IMR-90 (cell line): ENCODE data around the gene FRY. TPM values are rescaled to one million over a fixed set of nuclear protein-coding genes. Genes with fewer than 3 reads are reported as not detected.

ENCODE experiments used
- ATAC-seq: fragments of 200-7000 bp; cut with Tn5 transposase; 2 replicates; pipeline ENCODE4 v1.9.1; 2020; ENCODE audit warnings: low read depth, mild to moderate bottlenecking, moderate library complexity
- BruUV-seq: library from RNA; stranded (reverse); fragments of 400-500 nt; replicated peaks from 2 replicates; lab custom pipeline; 2021; lab: Mats Ljungman, UMichigan
- CTCF ChIA-PET: fragments of 300-600 bp; formaldehyde crosslinking; extraction: SDS; loops from one replicate; lab custom pipeline; 2021; ENCODE audit warnings: antibody characterized with exemption; lab: Yijun Ruan, JAX
- POLR2A ChIA-PET: fragments of 300-600 bp; sonication (Branson Sonifier 250); formaldehyde crosslinking; loops from one replicate; lab custom pipeline; 2022; ENCODE audit warnings: antibody characterized with exemption; ENCODE audit not compliant: unreplicated experiment; lab: Charles Lee
- DNase-seq: peaks from one replicate; pipeline ENCODE4 v3.0.0; 2013
- H2AFZ ChIP-seq: replicated peaks from 2 replicates; pipeline ENCODE3; 2013; ENCODE audit warnings: low read length, mild to moderate bottlenecking; ENCODE audit not compliant: poor library complexity
- H2AK5ac ChIP-seq: 2 replicates; pipeline ENCODE4 v1.6.1; 2013; ENCODE audit warnings: low read depth, low read length, inconsistent platforms
- H2AK9ac ChIP-seq: replicated peaks from 2 replicates; pipeline ENCODE3; 2013; ENCODE audit warnings: mild to moderate bottlenecking, low read depth, low read length, moderate library complexity; ENCODE audit not compliant: poor library complexity
- H2BK120ac ChIP-seq: 2 replicates; pipeline ENCODE4 v1.6.1; 2013; ENCODE audit warnings: low read depth, low read length, inconsistent platforms
- H2BK15ac ChIP-seq: 3 replicates; pipeline ENCODE4 v1.6.1; 2013; ENCODE audit warnings: low read depth, low read length, inconsistent platforms
- H2BK20ac ChIP-seq: 2 replicates; pipeline ENCODE4 v1.6.1; 2013; ENCODE audit warnings: low read depth, mild to moderate bottlenecking, inconsistent platforms, low read length, moderate library complexity
- H2BK5ac ChIP-seq: 2 replicates; pipeline ENCODE4 v1.6.1; 2013; ENCODE audit warnings: mild to moderate bottlenecking, low read depth, low read length, inconsistent platforms; ENCODE audit not compliant: poor library complexity, severe bottlenecking
- H3K14ac ChIP-seq: replicated peaks from 2 replicates; pipeline ENCODE4 v1.6.1; 2013; ENCODE audit warnings: low read depth, low read length, inconsistent platforms
- H3K18ac ChIP-seq: 2 replicates; pipeline ENCODE4 v1.6.1; 2013; ENCODE audit warnings: low read depth, low read length, control low read depth
- H3K23ac ChIP-seq: 2 replicates; pipeline ENCODE4 v1.6.1; 2013; ENCODE audit warnings: low read depth, low read length, inconsistent platforms
- H3K27ac ChIP-seq: 2 replicates; pipeline ENCODE4 v1.5.1; 2013; ENCODE audit warnings: mild to moderate bottlenecking, control low read depth, low read length; ENCODE audit not compliant: insufficient read depth
- H3K27me3 ChIP-seq: 2 replicates; pipeline ENCODE4 v1.6.1; 2013; ENCODE audit warnings: low read length; ENCODE audit not compliant: control insufficient read depth, insufficient read depth
- H3K36me3 ChIP-seq: 2 replicates; pipeline ENCODE4 v1.6.1; 2013; ENCODE audit warnings: low read length, mixed read lengths; ENCODE audit not compliant: control insufficient read depth, insufficient read depth
- H3K4ac ChIP-seq: 2 replicates; pipeline ENCODE4 v1.6.1; 2013; ENCODE audit warnings: low read depth, low read length, inconsistent platforms
- H3K4me1 ChIP-seq: 2 replicates; pipeline ENCODE4 v1.6.1; 2013; ENCODE audit warnings: low read length, mixed read lengths; ENCODE audit not compliant: control insufficient read depth, insufficient read depth
- H3K4me2 ChIP-seq: 2 replicates; pipeline ENCODE4 v1.6.1; 2013; ENCODE audit warnings: low read depth, mild to moderate bottlenecking, control low read depth, low read length, moderate library complexity
- H3K4me3 ChIP-seq: 2 replicates; pipeline ENCODE4 v1.5.1; 2013; ENCODE audit warnings: low read depth, mild to moderate bottlenecking, control low read depth, low read length, moderate library complexity; ENCODE audit not compliant: insufficient read depth
- H3K56ac ChIP-seq: 2 replicates; pipeline ENCODE4 v1.6.1; 2013; ENCODE audit warnings: low read length, inconsistent platforms; ENCODE audit not compliant: insufficient read depth; ENCODE audit errors: extremely low read depth
- H3K79me1 ChIP-seq, 2 experiments: 2 replicates each; pipeline ENCODE4 v1.6.1; 2013; ENCODE audit warnings: low read length in 2 of 2, inconsistent platforms in 1 of 2, low read depth in 1 of 2
- H3K9ac ChIP-seq: 2 replicates; pipeline ENCODE4 v1.6.1; 2013; ENCODE audit warnings: low read depth, low read length, control low read depth
- H3K9me1 ChIP-seq: 2 replicates; pipeline ENCODE4 v1.6.1; 2013; ENCODE audit warnings: low read length, inconsistent platforms; ENCODE audit not compliant: insufficient read depth
- H3K9me3 ChIP-seq: 2 replicates; pipeline ENCODE4 v1.6.1; 2013; ENCODE audit warnings: low read length; ENCODE audit not compliant: control insufficient read depth, insufficient read depth
- H4K20me1 ChIP-seq: 2 replicates; pipeline ENCODE4 v1.6.1; 2013; ENCODE audit warnings: low read length, inconsistent platforms; ENCODE audit not compliant: insufficient read depth
- H4K5ac ChIP-seq: 2 replicates; pipeline ENCODE4 v1.6.1; 2013; ENCODE audit warnings: mild to moderate bottlenecking, low read depth, low read length, control low read depth
- H4K8ac ChIP-seq, 2 experiments: 2 replicates each; pipeline ENCODE4 v1.6.1; 2013; ENCODE audit warnings: low read depth in 2 of 2, low read length in 2 of 2, control low read depth in 1 of 2, inconsistent platforms in 1 of 2
- H4K91ac ChIP-seq: 2 replicates; pipeline ENCODE4 v1.6.1; 2013; ENCODE audit warnings: low read depth, low read length, inconsistent platforms; ENCODE audit not compliant: insufficient read depth
- BHLHE40 ChIP-seq: fragments of 150-350 bp; IDR thresholded peaks from 2 replicates; pipeline ENCODE4 v1.6.1; 2016; ENCODE audit warnings: mild to moderate bottlenecking, low read depth, low read length
- CEBPB ChIP-seq: IDR thresholded peaks from 2 replicates; pipeline ENCODE4 v1.6.1; 2012; ENCODE audit warnings: low read depth, low read length, improper control_type of control experiment
- FOS ChIP-seq: fragments of 150-350 bp; IDR thresholded peaks from 2 replicates; pipeline ENCODE4 v1.6.1; 2016; ENCODE audit warnings: low read depth, low read length
- MAZ ChIP-seq: IDR thresholded peaks from 2 replicates; pipeline ENCODE4 v1.6.1; 2012; ENCODE audit warnings: low read depth, mild to moderate bottlenecking, low read length, improper control_type of control experiment, moderate library complexity, borderline replicate concordance
- MXI1 ChIP-seq: IDR thresholded peaks from 2 replicates; pipeline ENCODE4 v1.6.1; 2012; ENCODE audit warnings: low read depth, mild to moderate bottlenecking, low read length, moderate library complexity, borderline replicate concordance
- POLR2A ChIP-seq: IDR thresholded peaks from 2 replicates; pipeline ENCODE4 v1.6.1; 2012; ENCODE audit warnings: mild to moderate bottlenecking, low read depth, low read length
- RFX5 ChIP-seq: IDR thresholded peaks from 2 replicates; pipeline ENCODE4 v1.8.0; 2012; ENCODE audit warnings: low read depth, mild to moderate bottlenecking, low read length, moderate library complexity
- SMC3 ChIP-seq: fragments of 150-350 bp; IDR thresholded peaks from 2 replicates; pipeline ENCODE4 v1.6.1; 2016; ENCODE audit warnings: low read depth, mild to moderate bottlenecking, antibody characterized with exemption, low read length, moderate library complexity
- WGBS, 2 experiments: methylation state at CpG; one replicate each; pipeline versions ENCODE4 v1.1.5 to v1.1.7; 2013; ENCODE audit warnings: missing lambda C conversion rate in 2 of 2; ENCODE audit not compliant: insufficient read length in 1 of 2; ENCODE audit errors: extremely low coverage in 2 of 2; 5-methylcytosine and 5-hydroxymethylcytosine counted together
- dilution Hi-C: fragments of 300-500 bp; cut with HindIII; formaldehyde crosslinking; loops from one replicate; pipeline ENCODE4 v1.14.3; 2018; ENCODE audit warnings: low sequenced_read_pairs; ENCODE audit not compliant: unreplicated experiment
- in situ Hi-C: fragments of 300-500 bp; cut with MboI; formaldehyde crosslinking; loops from 3 replicates; pipeline ENCODE4 v1.14.3; 2019; ENCODE audit warnings: low sequenced_read_pairs, inconsistent platforms, mixed read lengths
- intact Hi-C: fragments of 100-400 bp; cut with micrococcal nuclease; formaldehyde crosslinking; loops from 2 replicates; pipeline ENCODE4 v1.10.0; 2022
- polyA plus RNA-seq, 3 experiments: library from polyadenylated mRNA; depleted of rRNA; stranded (reverse); fragments of >200 nt; gene quantifications; 2 replicates each; pipeline ENCODE4 v1.2.3, GENCODE V29; 2012; ENCODE audit warnings: low replicate concordance in 1 of 3
- total RNA-seq: library from RNA; depleted of rRNA; stranded (reverse); fragments of >200 nt; gene quantifications from 2 replicates; pipeline ENCODE4 v1.2.3, GENCODE V29; 2012
- TF ChIP-seq, protein P1 (sequence below): fragments of 150-350 bp; IDR thresholded peaks from 2 replicates; pipeline ENCODE4 v1.6.1; 2016; ENCODE audit warnings: low read depth, mild to moderate bottlenecking, low read length, moderate library complexity, borderline replicate concordance
- TF ChIP-seq, protein P2 (sequence below): fragments of 150-350 bp; IDR thresholded peaks from 2 replicates; pipeline ENCODE4 v1.6.1; 2017; ENCODE audit warnings: mild to moderate bottlenecking, antibody characterized with exemption, low read length, low read depth

The FRY gene
- total and polyA plus RNA-seq, 2 of the 4 experiments (the other 2 are of a cell fraction) = 3.0 to 4.8 TPM

DNA sequence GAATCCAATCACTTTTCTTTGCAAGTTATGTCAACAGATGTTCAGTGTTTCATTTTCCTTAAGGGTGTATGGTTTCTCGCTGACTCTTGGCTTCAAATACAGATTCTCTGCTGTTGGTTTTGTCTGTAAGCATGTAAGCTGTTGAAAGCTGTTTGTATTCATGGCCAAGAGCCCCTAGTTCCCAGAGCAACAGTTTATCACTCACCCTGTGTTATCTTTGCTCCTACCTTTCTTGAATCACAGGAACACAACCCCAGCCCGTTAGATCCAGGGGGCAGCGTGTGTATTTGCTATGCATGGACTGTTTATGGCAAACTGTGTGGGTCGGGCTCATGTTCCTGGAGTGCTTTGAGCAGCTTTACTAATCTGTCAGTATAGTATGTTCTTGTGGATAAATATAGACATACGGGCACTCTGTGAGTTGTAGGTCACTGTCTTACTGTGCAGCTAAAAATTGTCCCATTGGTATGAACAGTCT, 28.9 kb downstream of the FRY start:
- peak overlapping the region; percentile 6 for H2AK9ac ChIP-seq
- no CpG with 5 or more reads among the region's 5 CpGs for WGBS, 2 experiments
- H3K4ac ChIP-seq = 0 out of 2 replicates have a peak overlapping the region, but pooled peaks have one; percentile 7
- H3K23ac ChIP-seq = no peak overlapping the region; the same call in 1 of the 2 replicates
- no peak overlapping the region for H2BK5ac ChIP-seq
- peaks cover 3 to 18% of the 10 kb centered on the region in 2 experiments; a peak in 3 of 4 replicates for H3K79me1 ChIP-seq
- no peaks in the 10 kb centered on the region for H3K27me3 ChIP-seq
- peak; percentile 69 for ATAC-seq
- no peak overlapping the region for H4K8ac ChIP-seq
- peak overlapping the region; percentile 83 for H3K4me2 ChIP-seq
- TF ChIP-seq MAZ = no peak
- no peak for TF ChIP-seq POLR2A
- TF ChIP-seq, protein P1, sequence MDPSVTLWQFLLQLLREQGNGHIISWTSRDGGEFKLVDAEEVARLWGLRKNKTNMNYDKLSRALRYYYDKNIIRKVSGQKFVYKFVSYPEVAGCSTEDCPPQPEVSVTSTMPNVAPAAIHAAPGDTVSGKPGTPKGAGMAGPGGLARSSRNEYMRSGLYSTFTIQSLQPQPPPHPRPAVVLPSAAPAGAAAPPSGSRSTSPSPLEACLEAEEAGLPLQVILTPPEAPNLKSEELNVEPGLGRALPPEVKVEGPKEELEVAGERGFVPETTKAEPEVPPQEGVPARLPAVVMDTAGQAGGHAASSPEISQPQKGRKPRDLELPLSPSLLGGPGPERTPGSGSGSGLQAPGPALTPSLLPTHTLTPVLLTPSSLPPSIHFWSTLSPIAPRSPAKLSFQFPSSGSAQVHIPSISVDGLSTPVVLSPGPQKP = no peak
- TF ChIP-seq CEBPB = no peak
- no peak for TF ChIP-seq BHLHE40
- TF ChIP-seq RFX5 = no peak
- TF ChIP-seq, protein P2, sequence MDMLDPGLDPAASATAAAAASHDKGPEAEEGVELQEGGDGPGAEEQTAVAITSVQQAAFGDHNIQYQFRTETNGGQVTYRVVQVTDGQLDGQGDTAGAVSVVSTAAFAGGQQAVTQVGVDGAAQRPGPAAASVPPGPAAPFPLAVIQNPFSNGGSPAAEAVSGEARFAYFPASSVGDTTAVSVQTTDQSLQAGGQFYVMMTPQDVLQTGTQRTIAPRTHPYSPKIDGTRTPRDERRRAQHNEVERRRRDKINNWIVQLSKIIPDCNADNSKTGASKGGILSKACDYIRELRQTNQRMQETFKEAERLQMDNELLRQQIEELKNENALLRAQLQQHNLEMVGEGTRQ = no peak
- TF ChIP-seq MXI1 = no peak
- no peak for TF ChIP-seq SMC3
- no peak for TF ChIP-seq FOS
- H4K5ac ChIP-seq = peak overlapping the region; percentile 49; the same call in 1 of the 2 replicates
- no peak overlapping the region for H3K27ac ChIP-seq
- H2BK120ac ChIP-seq = no peak overlapping the region
- dilution Hi-C loops = no loop called here
- peak overlapping the region; percentile 57; the same call in 1 of the 2 replicates for H2AK5ac ChIP-seq
- no peaks in the 10 kb centered on the region for H3K9me3 ChIP-seq
- H3K56ac ChIP-seq = no peak overlapping the region
- intact Hi-C loops = no loop called here
- peak overlapping the region; percentile 86 for H3K14ac ChIP-seq
- no peak overlapping the region; the same call in 1 of the 2 replicates for H3K9ac ChIP-seq
- CTCF ChIA-PET = no interaction called here
- no TSS peak for BruUV-seq
- peak; percentile 14 for DNase-seq
- H4K20me1 ChIP-seq = no peaks in the 10 kb centered on the region; the same call in 1 of the 2 replicates
- no peak overlapping the region for H3K4me3 ChIP-seq
- in situ Hi-C loops = no loop called here
- POLR2A ChIA-PET = no interaction called here
- peaks cover 8% of the 10 kb centered on the region for H3K4me1 ChIP-seq
- H3K9me1 ChIP-seq = peaks cover 11% of the 10 kb centered on the region; the same call in 1 of the 2 replicates
- peak overlapping the region; percentile 40 for H2AFZ ChIP-seq
- no peaks in the 10 kb centered on the region for H3K36me3 ChIP-seq
- no peak overlapping the region for H4K91ac ChIP-seq
- H3K18ac ChIP-seq = peak overlapping the region; percentile 34; the same call in 1 of the 2 replicates
- no peak overlapping the region for H2BK20ac ChIP-seq
- no peak overlapping the region for H2BK15ac ChIP-seq
